RWPE1 (cell line): ENCODE results near the gene RIT1.

Experiments used
- CTCF ChIA-PET: fragments of 350-600 bp; sonication (Branson Sonifier 250); formaldehyde crosslinking; extraction: SDS; loops from one replicate; lab custom pipeline; 2021; lab: Yijun Ruan, JAX
- POLR2A ChIA-PET: fragments of 400-600 bp; formaldehyde crosslinking; extraction: SDS; loops from one replicate; lab custom pipeline; 2020; ENCODE audit warnings: antibody characterized with exemption; ENCODE audit not compliant: low non-redundant PET; lab: Yijun Ruan, JAX
- DNase-seq: peaks from one replicate; pipeline ENCODE4 v3.0.0; 2012; ENCODE audit warnings: low spot score
- H3K27ac ChIP-seq: fragments of 450-650 bp; 2 replicates; pipeline ENCODE4 v1.5.1; 2017
- TF ChIP-seq, protein P1 (sequence below): fragments of 450-650 bp; conservative IDR thresholded peaks from 2 replicates; pipeline ENCODE4 v1.5.1; 2017; ENCODE audit warnings: low read depth, mild to moderate bottlenecking

RIT1 gene

DNA sequence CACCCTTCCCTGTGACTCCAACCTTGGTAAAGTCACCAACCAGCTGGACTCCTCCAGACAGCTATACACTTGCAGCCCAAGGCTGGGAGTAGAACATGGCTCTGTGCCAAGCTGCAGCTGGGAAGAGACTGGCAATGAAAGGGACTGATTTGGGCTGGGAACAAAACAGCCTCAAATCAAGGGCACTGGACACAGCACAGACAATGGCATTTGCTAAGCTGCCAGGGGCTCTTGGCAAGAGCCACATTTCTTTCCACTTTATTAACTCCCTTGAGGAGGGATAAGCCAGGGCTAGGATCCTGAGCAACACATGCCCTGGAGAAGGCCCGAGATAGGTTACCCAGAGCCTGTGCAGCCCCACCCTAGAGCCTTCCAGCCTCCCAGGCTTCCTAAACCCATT is 39.8 kb downstream of the RIT1 start:
- no peak for DNase-seq
- ChIA-PET POLR2A (no interaction called here), CTCF (interaction anchor here (0.7 kb wide), 1 partner anchor 90 kb away, joined by 4 read pairs; no protein-coding TSS in a partner anchor)
- TF ChIP-seq, protein P1, sequence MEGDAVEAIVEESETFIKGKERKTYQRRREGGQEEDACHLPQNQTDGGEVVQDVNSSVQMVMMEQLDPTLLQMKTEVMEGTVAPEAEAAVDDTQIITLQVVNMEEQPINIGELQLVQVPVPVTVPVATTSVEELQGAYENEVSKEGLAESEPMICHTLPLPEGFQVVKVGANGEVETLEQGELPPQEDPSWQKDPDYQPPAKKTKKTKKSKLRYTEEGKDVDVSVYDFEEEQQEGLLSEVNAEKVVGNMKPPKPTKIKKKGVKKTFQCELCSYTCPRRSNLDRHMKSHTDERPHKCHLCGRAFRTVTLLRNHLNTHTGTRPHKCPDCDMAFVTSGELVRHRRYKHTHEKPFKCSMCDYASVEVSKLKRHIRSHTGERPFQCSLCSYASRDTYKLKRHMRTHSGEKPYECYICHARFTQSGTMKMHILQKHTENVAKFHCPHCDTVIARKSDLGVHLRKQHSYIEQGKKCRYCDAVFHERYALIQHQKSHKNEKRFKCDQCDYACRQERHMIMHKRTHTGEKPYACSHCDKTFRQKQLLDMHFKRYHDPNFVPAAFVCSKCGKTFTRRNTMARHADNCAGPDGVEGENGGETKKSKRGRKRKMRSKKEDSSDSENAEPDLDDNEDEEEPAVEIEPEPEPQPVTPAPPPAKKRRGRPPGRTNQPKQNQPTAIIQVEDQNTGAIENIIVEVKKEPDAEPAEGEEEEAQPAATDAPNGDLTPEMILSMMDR, result no peak
- no peak overlapping the region for H3K27ac ChIP-seq

DNA sequence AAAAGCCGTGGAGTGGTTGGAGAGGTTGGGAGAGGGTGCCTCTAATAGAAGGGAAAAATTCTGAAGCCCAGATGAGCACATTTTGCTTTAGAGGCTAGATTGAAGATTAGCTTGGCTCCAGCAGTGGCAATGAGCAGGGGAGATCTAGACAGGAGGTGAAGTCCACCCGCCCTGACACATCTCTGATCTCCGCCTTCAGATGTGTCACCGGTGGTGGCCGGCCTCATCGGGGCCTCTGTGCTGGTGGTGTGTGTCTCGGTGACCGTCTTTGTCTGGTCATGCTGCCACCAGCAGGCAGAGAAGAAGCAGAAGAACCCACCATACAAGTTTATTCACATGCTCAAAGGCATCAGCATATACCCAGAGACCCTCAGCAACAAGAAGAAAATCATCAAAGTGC is 43.4 kb downstream of the RIT1 start:
- DNase-seq, result no peak
- ChIA-PET CTCF (no interaction called here), POLR2A (no interaction called here)
- no peak overlapping the region for H3K27ac ChIP-seq
- TF ChIP-seq, protein P1, result no peak

DNA sequence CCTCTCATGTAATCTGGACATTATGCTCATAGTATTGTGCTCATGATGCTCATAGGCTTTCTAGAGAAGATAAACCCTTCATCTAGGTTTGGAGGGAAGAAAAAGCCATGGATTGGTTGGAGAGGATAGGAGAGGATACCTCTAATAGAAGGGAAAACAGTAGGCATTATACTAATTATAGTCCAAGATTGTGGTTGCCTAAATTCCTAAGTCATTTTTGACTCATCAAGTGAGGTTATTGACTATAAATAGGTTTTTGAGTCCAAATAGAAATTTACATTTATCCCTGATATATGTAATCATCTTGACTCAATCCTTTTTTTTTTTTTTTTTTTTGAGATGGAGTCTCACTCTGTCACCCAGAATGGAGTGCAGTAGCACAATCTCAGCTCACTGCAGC is 46.8 kb downstream of the RIT1 start:
- no peak for DNase-seq
- POLR2A ChIA-PET, result no interaction called here
- CTCF ChIA-PET, result no interaction called here
- no peak overlapping the region for H3K27ac ChIP-seq
- TF ChIP-seq, protein P1, result no peak

DNA sequence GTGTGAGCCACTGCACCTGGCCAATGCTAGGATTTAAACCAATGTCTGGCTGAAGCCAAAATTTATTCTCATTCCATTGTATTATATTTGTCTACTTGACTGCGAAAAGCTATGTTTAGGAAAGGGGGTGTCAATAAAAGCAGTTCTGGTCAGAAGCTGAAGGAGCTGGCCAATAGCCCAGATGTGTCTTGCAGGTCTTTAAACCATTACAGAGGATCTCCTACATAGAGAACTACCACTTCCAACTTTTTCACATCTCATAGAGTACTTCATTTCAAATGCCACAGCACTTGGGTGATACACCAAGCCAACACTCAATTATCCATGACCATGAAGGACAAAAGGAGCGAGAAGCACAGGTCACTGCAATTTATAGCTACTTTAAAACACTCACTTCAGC is 49.3 kb downstream of the RIT1 start:
- ChIA-PET POLR2A (no interaction called here), CTCF (interaction anchor here (0.6 to 0.7 kb wide), 2 partner anchors 844 to 1125 kb away, joined by 3 to 4 read pairs; no protein-coding TSS in a partner anchor)
- TF ChIP-seq, protein P1, result no peak
- no peak for DNase-seq
- no peak overlapping the region for H3K27ac ChIP-seq

DNA sequence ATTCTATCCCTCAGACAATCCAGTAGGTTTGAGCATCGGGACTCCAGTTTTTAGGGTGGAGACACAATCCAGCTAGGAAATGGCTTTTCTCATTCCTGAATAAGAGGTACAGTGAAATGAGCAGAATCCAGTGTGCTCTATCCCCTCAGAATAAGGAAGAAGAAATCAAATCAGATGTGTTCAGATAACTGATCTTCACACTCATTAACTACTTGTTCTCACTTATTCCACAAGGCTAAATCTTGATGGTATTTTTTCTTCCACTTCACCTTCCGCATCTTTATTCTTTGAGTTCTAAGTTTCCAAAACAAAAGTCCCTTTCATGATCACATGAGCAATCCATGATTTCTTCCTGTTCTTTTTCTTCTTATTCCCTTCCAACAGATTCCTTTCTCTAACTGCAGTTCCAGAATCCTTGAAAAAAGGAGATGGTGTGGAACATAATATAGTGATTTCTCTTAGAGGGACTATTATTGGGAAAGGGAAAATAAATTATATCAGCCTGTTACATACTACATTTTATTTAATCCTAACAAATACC is 50.1 kb downstream of the RIT1 start:
- no peak overlapping the region for H3K27ac ChIP-seq
- ChIA-PET CTCF (no interaction called here), POLR2A (no interaction called here)
- TF ChIP-seq, protein P1, result no peak
- DNase-seq, result no peak

DNA sequence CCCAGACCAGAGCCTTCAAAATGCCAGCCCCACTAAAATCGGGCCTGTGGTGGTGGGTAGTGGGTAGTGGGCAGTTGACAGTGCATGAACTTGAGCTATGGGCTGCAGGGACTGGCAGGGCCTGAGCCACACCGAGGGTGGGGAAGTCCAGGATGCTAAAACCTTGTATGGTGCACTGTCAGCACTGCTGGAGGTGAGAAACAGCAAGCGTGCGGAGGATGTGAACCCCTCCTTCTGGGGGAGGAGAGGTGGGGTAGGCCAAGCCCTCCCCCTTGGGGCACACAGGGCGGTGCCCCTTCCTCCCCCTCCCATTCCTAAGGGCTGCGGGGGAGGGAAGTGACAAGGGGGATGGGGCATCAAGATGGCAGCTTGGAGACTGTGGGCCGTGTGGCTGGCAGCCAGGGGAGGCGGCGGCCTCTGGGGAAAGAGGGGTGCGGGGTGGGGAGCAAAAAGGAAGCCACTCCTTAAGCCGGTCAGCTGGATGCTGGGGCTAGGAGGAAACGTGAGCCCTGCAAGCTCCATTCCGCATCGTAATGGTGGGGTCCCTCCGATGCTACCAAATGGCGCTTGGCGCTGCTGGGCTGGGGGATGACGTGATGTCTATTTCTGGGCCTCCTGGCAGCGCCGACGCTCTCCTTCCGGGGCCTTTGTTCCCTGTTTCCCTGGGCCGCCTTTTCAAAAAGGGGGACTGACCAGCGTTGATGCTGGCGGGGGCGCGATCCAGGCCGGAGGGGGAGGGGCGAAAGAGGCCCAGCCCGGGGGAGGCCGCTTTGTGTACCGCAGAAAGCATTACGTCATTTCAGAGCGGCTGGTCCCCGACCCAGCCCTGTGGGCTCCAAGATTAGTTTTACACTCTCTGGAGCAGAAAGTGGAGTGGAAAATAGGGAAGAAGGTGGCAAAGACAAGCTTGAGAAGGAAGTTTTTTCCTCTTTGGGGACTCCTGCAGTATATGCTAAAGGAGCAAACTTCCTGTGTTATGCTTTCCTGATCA is 51.0 kb downstream of the RIT1 start:
- CTCF ChIA-PET, result no interaction called here
- TF ChIP-seq, protein P1, result no peak
- POLR2A ChIA-PET, result interaction anchor here (0.6 kb wide), 1 partner anchor 200 kb away, joined by 4 read pairs; no protein-coding TSS in a partner anchor
- peak overlapping the region; percentile 92 for H3K27ac ChIP-seq
- no peak for DNase-seq
